ENCODE results near the gene MRPS31.

DNA sequence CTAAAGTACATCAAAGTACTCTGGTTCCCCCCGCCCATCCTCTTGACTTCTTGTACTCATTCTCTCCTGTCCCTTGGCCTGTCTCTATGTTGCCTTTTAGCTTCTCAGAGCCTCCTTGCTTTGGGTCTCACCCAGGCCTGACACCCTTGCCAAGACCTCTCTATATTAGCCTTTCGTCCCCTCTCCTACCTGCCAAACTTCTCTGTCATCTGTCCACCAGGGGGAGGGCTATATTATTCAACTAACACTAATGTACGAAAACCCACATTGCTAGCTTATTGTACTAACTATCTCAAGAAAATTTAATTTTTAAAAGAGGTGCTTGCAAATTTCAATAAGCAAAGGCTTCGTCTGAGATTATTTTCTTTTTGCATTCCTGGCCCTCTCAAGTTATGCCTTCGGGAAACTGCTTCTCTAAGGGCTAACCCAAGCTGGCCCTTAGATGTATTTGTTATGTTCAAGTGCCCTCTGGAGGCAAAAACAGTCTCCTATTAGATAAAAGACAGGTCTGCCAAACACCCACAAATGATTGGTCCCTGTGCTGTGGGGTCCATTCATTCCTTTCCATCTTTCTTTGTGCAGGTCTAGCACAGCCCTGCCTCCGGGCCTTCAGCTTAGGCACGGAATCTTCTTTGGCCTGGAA lies 6.3 kb upstream of the MRPS31 start:
- TF ChIP-seq, protein P1, sequence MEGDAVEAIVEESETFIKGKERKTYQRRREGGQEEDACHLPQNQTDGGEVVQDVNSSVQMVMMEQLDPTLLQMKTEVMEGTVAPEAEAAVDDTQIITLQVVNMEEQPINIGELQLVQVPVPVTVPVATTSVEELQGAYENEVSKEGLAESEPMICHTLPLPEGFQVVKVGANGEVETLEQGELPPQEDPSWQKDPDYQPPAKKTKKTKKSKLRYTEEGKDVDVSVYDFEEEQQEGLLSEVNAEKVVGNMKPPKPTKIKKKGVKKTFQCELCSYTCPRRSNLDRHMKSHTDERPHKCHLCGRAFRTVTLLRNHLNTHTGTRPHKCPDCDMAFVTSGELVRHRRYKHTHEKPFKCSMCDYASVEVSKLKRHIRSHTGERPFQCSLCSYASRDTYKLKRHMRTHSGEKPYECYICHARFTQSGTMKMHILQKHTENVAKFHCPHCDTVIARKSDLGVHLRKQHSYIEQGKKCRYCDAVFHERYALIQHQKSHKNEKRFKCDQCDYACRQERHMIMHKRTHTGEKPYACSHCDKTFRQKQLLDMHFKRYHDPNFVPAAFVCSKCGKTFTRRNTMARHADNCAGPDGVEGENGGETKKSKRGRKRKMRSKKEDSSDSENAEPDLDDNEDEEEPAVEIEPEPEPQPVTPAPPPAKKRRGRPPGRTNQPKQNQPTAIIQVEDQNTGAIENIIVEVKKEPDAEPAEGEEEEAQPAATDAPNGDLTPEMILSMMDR (optimal IDR thresholded peaks at IDR 0.05 in 1 of 3, IDR thresholded peaks at IDR 0.05 in 1 of 3, conservative IDR thresholded peaks at IDR 0.05 in 1 of 3; ENCODE audit: extremely low read depth in 1 of 3, insufficient read depth in 2 of 3, low read length in 3 of 3) = peak; percentile 48 to 60 (median 55)
- TF ChIP-seq EZH2 (IDR thresholded peaks at IDR 0.05; ENCODE audit: low read length) = no peak

Data from keratinocyte (primary cell).